ENCODE results near the gene WDR7.
"Not testable (repeated sequence)": the region's sequence is repeated elsewhere in the genome, so short reads cannot be mapped to it uniquely, and the experiment has no call there.

WDR7 gene

DNA sequence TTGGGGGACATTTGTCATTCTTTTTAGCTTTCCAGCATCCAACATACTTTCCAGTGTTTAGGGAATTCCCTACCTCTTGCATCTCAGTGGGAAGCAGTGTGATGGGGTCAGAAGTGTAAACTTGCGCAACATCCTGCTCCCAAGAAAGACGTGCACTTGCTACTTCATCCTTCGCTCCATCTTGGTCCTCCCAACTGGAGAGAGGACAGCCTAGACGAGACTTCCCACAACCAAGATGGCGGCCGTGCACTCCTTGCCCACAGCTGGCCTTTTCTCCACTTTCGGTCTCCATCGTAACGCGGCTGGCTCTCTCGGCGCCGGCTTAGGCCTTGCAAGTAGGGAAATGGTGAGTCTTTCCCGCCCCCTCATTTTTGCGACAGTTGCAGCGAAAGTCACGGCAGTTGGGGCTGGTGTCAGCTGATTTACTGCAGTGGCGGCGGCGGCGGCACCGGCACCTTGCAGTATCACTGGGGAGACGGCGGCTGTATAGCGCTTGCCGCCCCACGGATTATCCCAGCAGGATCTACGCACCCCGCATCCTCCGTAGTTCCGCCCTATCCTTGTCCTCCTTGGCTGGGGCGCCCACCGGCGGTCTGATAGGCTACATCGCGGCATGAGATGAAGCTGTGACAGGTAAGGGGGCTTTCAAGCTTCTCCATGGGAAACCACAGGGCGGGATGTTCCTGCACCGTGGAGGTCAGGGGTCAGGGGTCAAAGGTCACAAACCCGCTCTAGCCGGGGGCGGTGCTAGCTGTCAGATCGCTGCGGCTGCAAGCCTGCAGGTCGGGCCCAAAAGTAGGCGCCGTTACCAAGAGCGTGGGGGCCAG lies at the start of gene WDR7:
Gene WDR7, plus strand, starts transcription at position 416 of the 827 bp plus-strand sequence. CDS start 21,157 bp downstream, outside the sequence.
- DNase-seq = peak; percentile 95

GRCh38 chr18:56606618-56607017 lies 44.5 kb upstream of the WDR7 start:
- no peak for DNase-seq

GRCh38 chr18:56615738-56616520 lies 35.2 kb upstream of the WDR7 start:
- no peak for DNase-seq

GRCh38 chr18:56627991-56628390 lies 23.2 kb upstream of the WDR7 start:
- DNase-seq = no peak

DNA sequence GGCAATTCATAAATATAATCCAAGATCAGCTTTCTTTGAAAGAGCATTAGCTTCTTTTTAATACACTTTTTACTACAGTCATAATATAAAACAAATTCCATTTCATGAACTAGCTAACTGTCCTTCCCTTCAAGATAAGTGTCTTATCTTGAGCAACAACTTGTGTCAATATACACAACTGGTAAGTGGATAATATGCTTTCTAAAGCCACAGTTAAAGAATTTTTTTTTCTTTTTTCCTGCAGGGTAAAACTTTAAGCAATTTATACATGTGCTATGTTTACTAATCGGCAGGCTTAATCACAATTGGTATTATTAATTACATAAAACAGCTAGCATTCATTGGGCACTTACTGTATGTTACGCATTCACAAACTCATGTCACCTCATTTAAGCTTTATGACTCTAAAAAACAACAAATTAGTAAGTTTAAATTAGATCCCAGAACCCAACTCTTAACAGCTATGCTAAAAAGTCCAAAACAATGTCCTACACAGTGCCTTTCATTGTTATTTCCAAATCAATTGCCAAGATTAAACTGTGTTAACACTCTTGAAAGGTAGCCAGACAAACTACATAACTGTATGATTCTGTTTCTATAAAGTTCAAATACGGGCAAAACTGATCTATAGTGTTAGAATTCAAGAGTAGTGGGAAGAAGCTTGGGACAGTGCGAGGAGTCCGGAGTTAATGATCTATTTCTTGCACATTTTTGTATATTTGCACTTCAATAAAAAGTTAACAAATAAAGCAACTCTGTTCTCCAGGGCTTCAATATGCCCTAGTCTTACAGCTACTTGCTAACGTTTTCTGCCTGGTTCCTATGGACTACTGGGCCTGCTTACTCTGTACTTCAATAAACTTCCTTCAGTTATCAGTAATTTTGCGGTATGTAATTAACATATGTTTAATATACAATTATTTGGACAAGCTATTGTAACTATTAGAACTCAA lies 18.8 kb upstream of the WDR7 start:
- DNase-seq = no peak

GRCh38 chr18:56635007-56635406 lies 16.2 kb upstream of the WDR7 start:
- no peak for DNase-seq

DNA sequence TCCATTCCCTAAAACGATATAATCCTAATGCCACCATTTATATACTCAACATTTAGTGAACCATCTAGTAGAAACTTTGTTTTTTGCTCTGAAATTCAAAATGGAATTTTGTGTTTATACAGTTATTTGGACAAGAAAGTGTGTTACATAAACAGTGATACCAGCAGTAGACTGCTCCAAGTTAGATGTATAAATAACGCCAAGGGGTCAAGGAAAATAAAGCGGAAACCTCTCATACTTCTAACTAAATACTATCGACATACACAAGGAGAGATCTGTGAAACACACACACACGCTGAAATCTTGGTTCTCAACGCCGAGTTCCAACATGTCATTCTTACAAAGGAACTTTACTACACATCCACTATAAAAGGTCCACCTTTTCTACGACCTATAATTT lies 14.0 kb upstream of the WDR7 start:
- no peak for DNase-seq

DNA sequence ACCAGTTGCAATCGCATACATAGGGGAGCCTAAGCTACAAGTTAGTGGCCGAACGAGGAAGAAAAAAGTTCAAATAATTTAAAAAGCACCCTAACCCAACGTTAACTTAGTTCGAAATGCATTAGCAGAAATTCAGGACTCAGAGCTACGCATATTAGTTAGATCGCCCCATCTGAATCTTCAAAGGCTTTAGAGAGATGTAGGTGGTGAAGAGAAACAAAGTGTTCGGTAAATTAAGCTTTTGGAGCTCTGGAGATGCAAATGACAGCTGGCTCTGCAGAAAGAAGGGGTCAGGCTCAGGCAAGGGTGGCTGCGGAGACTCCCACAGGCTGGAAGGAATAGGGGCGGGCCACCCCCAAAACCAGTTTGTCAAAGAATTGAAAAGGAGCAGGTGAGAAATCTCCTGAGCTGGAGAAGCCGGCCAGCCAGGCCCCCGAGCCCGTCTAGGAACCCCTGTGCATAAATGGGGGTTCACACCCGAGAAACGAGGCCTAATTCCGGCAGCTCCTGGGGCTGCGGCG lies 13.4 kb upstream of the WDR7 start:
- no peak for DNase-seq

- peak; percentile 99 for DNase-seq
Measured at GRCh38 chr18:56638232-56639103, 12.7 kb upstream of the WDR7 start, which contains the start of gene TXNL1. Gene TXNL1, minus strand, starts transcription at chr18:56638592. Its CDS starts 152 bp downstream, at chr18:56638440.

- no peak for DNase-seq
Measured at GRCh38 chr18:56639104-56639381, 12.1 kb upstream of the WDR7 start.

DNA sequence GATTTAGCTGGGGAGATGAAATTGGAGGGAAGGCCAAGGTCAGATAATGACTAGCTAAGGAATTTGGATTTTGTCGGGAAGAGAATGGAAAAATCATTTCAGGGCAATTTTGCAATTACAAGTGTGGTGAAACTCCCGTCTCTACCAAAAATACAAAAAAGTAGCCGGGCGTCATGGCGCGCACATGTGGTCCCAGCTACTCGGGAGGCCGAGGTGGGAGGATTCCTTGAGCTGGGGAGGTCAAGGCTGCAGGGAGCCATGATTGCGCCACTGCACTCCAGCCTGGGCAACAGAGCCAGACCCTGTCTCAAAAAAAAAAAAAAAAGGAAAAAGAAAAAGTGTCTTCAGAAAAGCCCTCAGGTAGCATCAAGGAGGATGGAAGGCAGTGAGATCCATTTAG lies 11.6 kb upstream of the WDR7 start:
- no peak for DNase-seq

DNA sequence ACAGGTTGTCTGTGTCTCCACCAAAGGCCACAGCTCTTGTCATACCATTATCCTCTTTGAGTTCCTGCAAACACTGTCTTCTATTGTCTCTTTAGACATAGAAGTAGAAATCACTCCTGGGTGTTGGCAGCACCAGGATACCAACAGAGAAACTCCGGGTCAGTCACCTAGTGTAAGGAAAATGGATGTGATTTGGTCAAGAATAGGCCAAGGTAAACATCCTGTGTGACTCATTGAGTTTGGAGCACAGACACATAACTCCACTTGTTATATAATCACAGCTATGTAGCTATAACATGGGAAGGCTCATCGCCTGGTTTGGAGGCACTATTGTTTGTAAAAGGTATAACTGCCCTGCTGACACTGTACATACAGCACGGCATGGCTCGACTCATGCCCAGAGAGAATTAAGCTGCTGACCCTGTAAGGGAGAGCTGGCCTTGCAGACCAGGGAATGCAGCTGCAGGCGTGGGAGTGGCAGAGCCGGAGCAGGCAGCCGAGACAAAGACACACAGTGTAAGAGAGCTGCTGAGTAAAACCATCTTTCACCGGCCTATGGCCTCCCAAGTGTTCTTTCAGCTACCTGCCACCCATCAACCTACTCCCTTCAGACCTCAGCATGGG lies 9.3 kb upstream of the WDR7 start:
- no peak for DNase-seq

DNA sequence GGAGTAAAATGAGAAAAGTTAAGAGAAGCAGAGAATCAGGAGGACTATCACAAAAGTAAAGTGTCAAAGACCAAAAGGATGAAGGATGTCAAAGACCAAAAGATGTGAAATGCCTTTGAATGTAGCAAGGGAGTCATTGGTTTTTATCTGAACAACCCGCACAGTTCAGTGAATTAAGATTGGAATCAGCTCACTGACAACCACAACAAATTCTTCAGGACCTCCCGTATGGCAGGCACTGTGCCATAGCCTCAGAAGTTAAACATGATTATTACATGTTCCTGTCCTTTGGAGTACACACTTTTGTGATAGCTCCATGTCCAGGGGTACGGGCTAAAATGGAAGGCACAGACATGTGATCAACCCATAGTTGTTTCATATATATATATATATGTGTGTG lies 7.8 kb upstream of the WDR7 start:
- no peak for DNase-seq

GRCh38 chr18:56645415-56646016 lies 5.6 kb upstream of the WDR7 start:
- no peak for DNase-seq

DNA sequence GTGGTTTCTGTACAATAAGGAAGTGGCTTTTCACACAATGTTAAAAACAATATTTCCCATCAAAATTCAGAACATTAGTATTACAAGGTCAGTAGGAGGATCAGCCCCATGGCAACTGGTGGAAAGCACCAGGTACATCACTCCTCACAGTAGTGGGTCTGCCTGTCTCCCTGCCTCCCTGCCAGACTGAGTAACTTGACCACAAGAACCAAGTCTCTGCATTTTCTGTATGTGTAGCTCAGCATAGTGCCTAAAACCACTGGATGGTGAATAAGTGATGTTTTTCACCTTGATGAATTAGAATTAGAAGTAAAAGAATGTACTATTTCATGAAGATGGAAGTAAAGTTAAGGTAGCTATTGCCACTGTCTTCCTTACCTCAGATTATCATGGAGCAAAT lies 4.1 kb upstream of the WDR7 start:
- DNase-seq = no peak

DNA sequence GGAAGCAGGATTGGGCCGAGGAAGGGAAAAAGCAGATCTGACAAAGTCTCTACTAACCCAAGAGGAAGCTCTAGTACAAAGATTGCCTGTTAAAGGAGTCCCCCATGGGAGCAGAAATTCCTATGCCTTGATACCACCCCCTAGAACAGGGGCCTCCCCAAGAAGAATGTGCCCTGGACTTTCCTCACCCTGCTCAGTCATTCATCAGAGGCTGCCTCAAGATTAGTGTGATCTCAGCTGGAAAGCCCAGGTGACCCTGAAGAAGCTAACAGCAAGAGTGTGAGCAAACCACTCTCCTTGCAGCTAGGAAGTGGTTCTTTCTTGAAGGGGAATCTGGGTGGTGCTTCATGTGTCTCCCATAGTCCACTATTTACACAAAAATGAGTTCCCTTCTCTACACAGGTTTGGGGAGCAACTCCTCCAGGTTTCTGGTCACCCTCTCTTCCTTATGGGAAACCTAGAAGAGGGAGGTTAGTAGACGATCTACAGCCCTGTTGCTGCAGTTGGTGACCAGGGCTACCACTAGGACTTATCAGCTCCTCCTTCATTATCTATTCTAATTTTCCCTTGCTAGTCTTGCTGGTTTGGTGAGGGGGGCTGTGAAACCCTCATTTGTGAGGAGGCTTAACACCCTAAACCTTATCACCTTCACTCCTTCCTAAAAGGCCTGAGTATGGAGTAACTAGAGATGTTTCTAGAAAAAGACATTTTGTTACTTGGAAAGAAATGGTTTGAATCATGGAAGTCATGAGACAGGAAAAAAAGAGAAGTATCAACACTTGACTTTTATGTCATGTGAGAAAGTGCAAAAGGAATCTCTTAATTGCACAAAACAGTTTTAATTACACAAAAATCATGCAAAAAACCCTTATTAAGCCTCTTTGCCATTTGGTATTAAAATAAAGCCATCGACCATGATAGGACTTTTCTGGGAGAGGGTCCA lies 2.9 kb upstream of the WDR7 start:
- no peak for DNase-seq

DNA sequence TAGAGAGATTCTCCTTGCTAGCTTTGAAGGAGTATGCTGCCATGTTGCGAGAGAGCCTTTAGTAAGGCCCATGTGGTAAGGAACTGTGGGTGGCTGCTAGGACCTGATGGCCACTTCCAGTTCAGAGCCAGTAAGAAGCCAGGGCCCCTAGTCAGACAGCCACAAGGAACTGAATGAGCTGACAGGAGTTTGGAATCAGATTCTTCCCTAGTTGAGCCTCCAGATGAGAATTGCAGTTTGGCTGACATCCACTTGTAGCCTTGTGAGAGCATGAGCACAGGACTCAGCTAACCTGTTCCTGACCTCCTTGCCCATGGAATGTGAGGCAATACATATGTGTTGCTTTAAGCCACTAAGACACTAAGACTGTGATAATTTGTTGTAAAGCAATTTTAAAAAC lies 1.2 kb upstream of the WDR7 start:
- DNase-seq = no peak

DNA sequence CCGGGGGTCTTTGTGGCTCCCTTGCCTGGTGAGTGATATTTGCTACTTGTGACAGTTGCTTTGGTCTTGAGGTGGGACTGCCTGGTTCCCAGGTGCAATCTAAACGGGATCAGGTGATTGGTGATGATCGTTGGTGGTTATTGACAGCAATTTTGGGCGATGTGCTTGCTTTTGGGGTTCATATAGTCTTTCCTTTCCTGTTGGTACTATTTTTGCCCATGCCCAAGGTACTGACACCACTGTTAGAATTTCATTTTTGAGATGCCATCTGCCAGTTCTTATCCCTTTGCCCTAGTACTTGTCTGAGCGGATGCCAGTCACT lies 573 bp downstream of the WDR7 start:
- DNase-seq = no peak

DNA sequence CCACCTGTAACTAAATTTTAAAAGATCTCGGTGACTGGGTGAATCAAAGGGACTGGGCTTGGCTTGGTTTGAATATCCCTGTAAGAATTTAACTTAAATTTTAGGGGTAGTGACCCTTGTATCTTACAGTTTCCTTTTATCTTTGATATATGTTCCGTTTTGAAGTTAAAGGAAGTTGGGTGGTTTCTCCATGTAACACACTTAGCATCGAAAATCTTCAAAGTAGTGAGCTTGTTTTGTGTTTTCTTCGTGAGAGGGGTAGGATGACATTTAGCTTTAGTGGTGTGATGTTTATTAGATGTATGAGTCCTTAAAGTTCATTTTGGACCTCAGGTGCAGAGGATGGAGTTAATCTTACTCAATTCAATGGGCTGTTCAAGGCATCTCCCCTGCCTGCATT lies 1.6 kb downstream of the WDR7 start:
- DNase-seq = no peak

- not testable (repeated sequence) for DNase-seq
Measured at GRCh38 chr18:56654280-56654679, 3.1 kb downstream of the WDR7 start.
